Measurements from ENCODE around the gene IKZF3. TPM values are rescaled to one million over a fixed set of nuclear protein-coding genes. Genes with fewer than 3 reads are reported as not detected.
"Not testable (repeated sequence)": the region's sequence is repeated elsewhere in the genome, so short reads cannot be mapped to it uniquely, and the experiment has no call there.

Gene IKZF3
- polyA plus RNA-seq, 1 donor (not counting 4 experiments of a cell fraction or from before 2014, with no cell fraction given) = not detected

- Histone ChIP-seq H2AFZ (ENCODE audit: control insufficient read depth, low read length) (no peak overlapping the region), H3K79me2 (ENCODE audit: control insufficient read depth, insufficient read depth, low read length) (no peaks in the 10 kb centered on the region), H3K27ac (ENCODE audit: control insufficient read depth, insufficient read depth, low read length) (no peak overlapping the region), H3K9me1 (ENCODE audit: control insufficient read depth, extremely low read depth, insufficient read depth, low read length) (no peaks in the 10 kb centered on the region), H3K4me1 (ENCODE audit: control insufficient read depth, extremely low read depth, insufficient read depth, low read length) (peaks cover 16% of the 10 kb centered on the region), H3K9ac (ENCODE audit: control insufficient read depth, extremely low read depth, insufficient read depth, low read length) (no peak overlapping the region), H3K36me3 (ENCODE audit: control insufficient read depth in 2 of 2, extremely low read depth in 1 of 2, insufficient read depth in 2 of 2, low read length in 2 of 2) (no peaks in the 10 kb centered on the region), H4K20me1 (ENCODE audit: control insufficient read depth, extremely low read depth, insufficient read depth, low read length) (peaks cover 3% of the 10 kb centered on the region), H3K9me3 (ENCODE audit: control insufficient read depth, low read depth, low read length) (peaks cover 14% of the 10 kb centered on the region), H3K4me3 (ENCODE audit: control insufficient read depth in 2 of 3, extremely low read depth in 1 of 3, insufficient read depth in 2 of 3, low read depth in 1 of 3, low read length in 3 of 3) (no peak overlapping the region), H3K4me2 (ENCODE audit: control insufficient read depth, extremely low read depth, insufficient read depth, low read depth, low read length) (no peak overlapping the region), H3K27me3 (ENCODE audit: control insufficient read depth, extremely low read depth, insufficient read depth, low read length) (peaks cover 76% of the 10 kb centered on the region)
- FAIRE-seq = no peak
- DNase-seq (ENCODE audit: low read depth, low spot score) = no peak
- dilution Hi-C loops (cut with MboI; ENCODE audit: extremely low pct_ligation_motif_present, low sequenced_read_pairs) = no loop called here
- no peak for TF ChIP-seq EZH2 (IDR thresholded peaks at IDR 0.05; ENCODE audit: low read length)
- TF ChIP-seq, protein P1, sequence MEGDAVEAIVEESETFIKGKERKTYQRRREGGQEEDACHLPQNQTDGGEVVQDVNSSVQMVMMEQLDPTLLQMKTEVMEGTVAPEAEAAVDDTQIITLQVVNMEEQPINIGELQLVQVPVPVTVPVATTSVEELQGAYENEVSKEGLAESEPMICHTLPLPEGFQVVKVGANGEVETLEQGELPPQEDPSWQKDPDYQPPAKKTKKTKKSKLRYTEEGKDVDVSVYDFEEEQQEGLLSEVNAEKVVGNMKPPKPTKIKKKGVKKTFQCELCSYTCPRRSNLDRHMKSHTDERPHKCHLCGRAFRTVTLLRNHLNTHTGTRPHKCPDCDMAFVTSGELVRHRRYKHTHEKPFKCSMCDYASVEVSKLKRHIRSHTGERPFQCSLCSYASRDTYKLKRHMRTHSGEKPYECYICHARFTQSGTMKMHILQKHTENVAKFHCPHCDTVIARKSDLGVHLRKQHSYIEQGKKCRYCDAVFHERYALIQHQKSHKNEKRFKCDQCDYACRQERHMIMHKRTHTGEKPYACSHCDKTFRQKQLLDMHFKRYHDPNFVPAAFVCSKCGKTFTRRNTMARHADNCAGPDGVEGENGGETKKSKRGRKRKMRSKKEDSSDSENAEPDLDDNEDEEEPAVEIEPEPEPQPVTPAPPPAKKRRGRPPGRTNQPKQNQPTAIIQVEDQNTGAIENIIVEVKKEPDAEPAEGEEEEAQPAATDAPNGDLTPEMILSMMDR (optimal IDR thresholded peaks at IDR 0.05 in 1 of 3, IDR thresholded peaks at IDR 0.05 in 1 of 3, conservative IDR thresholded peaks at IDR 0.05 in 1 of 3; ENCODE audit: extremely low read depth in 1 of 3, insufficient read depth in 2 of 3, low read length in 3 of 3) = no peak
Observed at GRCh38 chr17:39765175-39765574, 98.9 kb downstream of the IKZF3 start.

DNA sequence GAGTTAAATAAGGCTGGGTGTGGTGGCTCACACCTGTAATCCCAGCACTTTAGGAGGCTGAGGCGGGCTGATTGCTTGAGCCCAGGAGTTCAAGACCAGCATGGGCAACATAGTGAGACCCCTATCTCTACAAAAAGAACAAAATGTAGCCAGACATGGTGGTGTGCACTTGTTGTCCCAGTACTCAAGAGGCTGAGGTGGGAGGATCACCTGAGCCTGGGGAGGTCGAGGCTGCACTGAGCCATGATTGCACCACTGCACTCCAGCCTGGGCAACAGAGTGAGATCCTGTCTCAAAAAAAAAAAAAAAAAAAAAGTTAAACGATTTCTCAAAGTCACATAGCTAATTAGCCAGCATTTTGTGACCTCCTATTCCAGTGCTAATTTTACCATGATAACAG, 99.9 kb downstream of the IKZF3 start:
- not testable (repeated sequence) for H3K36me3 ChIP-seq (ENCODE audit: control insufficient read depth in 2 of 2, extremely low read depth in 1 of 2, insufficient read depth in 2 of 2, low read length in 2 of 2)

More for the DNA sequence above, 99.9 kb downstream of the IKZF3 start:
- H3K9me1 ChIP-seq (ENCODE audit: control insufficient read depth, extremely low read depth, insufficient read depth, low read length); H3K4me3 ChIP-seq (ENCODE audit: control insufficient read depth in 2 of 3, extremely low read depth in 1 of 3, insufficient read depth in 2 of 3, low read depth in 1 of 3, low read length in 3 of 3); H3K4me1 ChIP-seq (ENCODE audit: control insufficient read depth, extremely low read depth, insufficient read depth, low read length); H3K4me2 ChIP-seq (ENCODE audit: control insufficient read depth, extremely low read depth, insufficient read depth, low read depth, low read length); FAIRE-seq; H2AFZ ChIP-seq (ENCODE audit: control insufficient read depth, low read length); H3K9ac ChIP-seq (ENCODE audit: control insufficient read depth, extremely low read depth, insufficient read depth, low read length); H3K27ac ChIP-seq (ENCODE audit: control insufficient read depth, insufficient read depth, low read length); DNase-seq (ENCODE audit: low read depth, low spot score); H4K20me1 ChIP-seq (ENCODE audit: control insufficient read depth, extremely low read depth, insufficient read depth, low read length); dilution Hi-C loops (cut with MboI; ENCODE audit: extremely low pct_ligation_motif_present, low sequenced_read_pairs); H3K79me2 ChIP-seq (ENCODE audit: control insufficient read depth, insufficient read depth, low read length): not testable (repeated sequence)
- Histone ChIP-seq H3K27me3 (ENCODE audit: control insufficient read depth, extremely low read depth, insufficient read depth, low read length) (peaks cover 81% of the 10 kb centered on the region), H3K9me3 (ENCODE audit: control insufficient read depth, low read depth, low read length) (peaks cover 14% of the 10 kb centered on the region)

Data from keratinocyte (primary cell).